Activated CD4-positive, alpha-beta T cell treated with anti-CD3 and anti-CD28 coated beads, Interleukin-2, amount 10 ng/mL, durations not matched to agents 7 days and 5 days (primary cell): ENCODE results near the gene TTLL10. TPM values are rescaled to one million over a fixed set of nuclear protein-coding genes. Genes with fewer than 3 reads are reported as not detected.
"Not testable (repeated sequence)": the region's sequence is repeated elsewhere in the genome, so short reads cannot be mapped to it uniquely, and the experiment has no call there.

Source experiments
- CTCF ChIA-PET: fragments of 350-600 bp; sonication (Branson Sonifier 250); formaldehyde crosslinking; loops from one replicate; lab custom pipeline; 2021; ENCODE audit warnings: antibody characterized with exemption; lab: Charles Lee
- POLR2A ChIA-PET: fragments of 350-600 bp; sonication (Branson Sonifier 250); formaldehyde crosslinking; loops from one replicate; lab custom pipeline; 2021; ENCODE audit warnings: antibody characterized with exemption; lab: Charles Lee
- DNase-seq: peaks from one replicate; pipeline ENCODE4 v3.0.0-alpha.2; 2020
- H3K27ac Mint-ChIP-seq: one replicate; pipeline ENCODE4 v1.8.0; 2021; ENCODE audit warnings: mild to moderate bottlenecking, moderate library complexity, mixed read lengths
- H3K27me3 Mint-ChIP-seq: one replicate; pipeline ENCODE4 v1.8.0; 2021; ENCODE audit warnings: mixed read lengths
- H3K36me3 Mint-ChIP-seq: one replicate; pipeline ENCODE4 v1.8.0; 2021; ENCODE audit warnings: low read depth, mixed read lengths
- H3K4me1 Mint-ChIP-seq: one replicate; pipeline ENCODE4 v1.8.0; 2021; ENCODE audit warnings: mixed read lengths
- H3K4me3 Mint-ChIP-seq: one replicate; pipeline ENCODE4 v1.8.0; 2021; ENCODE audit warnings: mild to moderate bottlenecking, moderate library complexity, mixed read lengths
- H3K9me3 Mint-ChIP-seq: one replicate; pipeline ENCODE4 v1.8.0; 2021; ENCODE audit warnings: mixed read lengths
- total RNA-seq, 2 experiments: library from RNA; stranded (reverse); gene quantifications; one replicate each; pipeline ENCODE4 v1.2.3, GENCODE V29; 2021

Gene TTLL10
- total RNA-seq, 2 experiments from 2014 or later: 0.15 to 0.27 TPM

GRCh38 chr1:1171546-1172340 lies 1.9 kb upstream of the TTLL10 start:
- H3K9me3 Mint-ChIP-seq: no peaks in the 10 kb centered on the region
- H3K36me3 Mint-ChIP-seq: no peaks in the 10 kb centered on the region
- CTCF ChIA-PET: interaction anchor here (1.1 to 2.2 kb wide), 3 partner anchors 8 to 16 kb away, joined by 3 to 7 read pairs (median 5); no protein-coding TSS in a partner anchor
- H3K4me3 Mint-ChIP-seq: no peak overlapping the region
- peak overlapping the region; percentile 62 for H3K27ac Mint-ChIP-seq
- H3K4me1 Mint-ChIP-seq: peaks cover 34% of the 10 kb centered on the region
- peaks cover 7% of the 10 kb centered on the region for H3K27me3 Mint-ChIP-seq
- DNase-seq: no peak
- POLR2A ChIA-PET: no interaction called here

- H3K4me3 Mint-ChIP-seq: no peak overlapping the region
- POLR2A ChIA-PET: no interaction called here
These were observed 453 bp upstream of the TTLL10 start for GRCh38 chr1:1173061-1173792.

GRCh38 chr1:1175221-1176062 lies 1.8 kb downstream of the TTLL10 start:
- ChIA-PET POLR2A (no interaction called here), CTCF (interaction anchor here (0.6 kb wide), 1 partner anchor 167 kb away, joined by 3 read pairs; no protein-coding TSS in a partner anchor)
- Mint-ChIP-seq H3K27ac (no peak overlapping the region), H3K4me3 (no peak overlapping the region), H3K4me1 (peaks cover 32% of the 10 kb centered on the region), H3K27me3 (peaks cover 10% of the 10 kb centered on the region), H3K9me3 (no peaks in the 10 kb centered on the region), H3K36me3 (no peaks in the 10 kb centered on the region)
- no peak for DNase-seq

More at GRCh38 chr1:1173061-1173792, 453 bp upstream of the TTLL10 start:
- DNase-seq: no peak
- Mint-ChIP-seq H3K4me1 (peaks cover 35% of the 10 kb centered on the region), H3K36me3 (no peaks in the 10 kb centered on the region), H3K27ac (no peak overlapping the region), H3K27me3 (peaks cover 10% of the 10 kb centered on the region), H3K9me3 (no peaks in the 10 kb centered on the region)
- CTCF ChIA-PET: interaction anchor here (1.0 kb wide), 1 partner anchor 18 kb away, joined by 3 read pairs; no protein-coding TSS in a partner anchor

DNA sequence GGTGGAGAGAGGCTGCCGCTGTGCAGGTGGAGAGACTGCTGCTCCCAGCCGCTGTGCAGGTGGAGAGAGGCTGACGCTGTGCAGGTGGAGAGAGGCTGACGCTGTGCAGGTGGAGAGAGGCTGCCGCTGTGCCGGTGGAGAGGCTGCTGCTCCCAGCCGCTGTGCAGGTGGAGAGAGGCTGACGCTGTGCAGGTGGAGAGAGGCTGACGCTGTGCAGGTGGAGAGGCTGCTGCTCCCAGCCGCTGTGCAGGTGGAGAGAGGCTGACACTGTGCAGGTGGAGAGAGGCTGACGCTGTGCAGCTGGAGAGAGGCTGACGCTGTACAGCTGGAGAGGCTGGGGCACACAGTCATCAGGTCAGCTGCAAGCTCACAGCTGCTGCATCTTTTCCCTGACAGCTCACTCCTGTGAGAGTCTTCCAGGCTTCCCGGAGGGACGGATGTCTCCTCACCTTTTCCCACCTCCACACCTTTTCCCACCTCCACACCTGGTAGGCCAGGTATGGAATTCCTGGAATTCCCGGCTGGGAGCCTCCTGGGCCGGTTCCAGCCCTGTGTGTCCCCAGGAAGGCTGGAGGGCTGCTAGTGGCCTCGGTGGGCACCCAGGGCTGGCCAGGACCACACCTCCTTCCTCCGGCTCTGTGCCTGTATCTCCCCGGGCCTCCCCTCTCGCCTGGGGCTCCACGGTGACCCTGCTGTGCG lies 2.5 kb downstream of the TTLL10 start:
- H3K27ac Mint-ChIP-seq, POLR2A ChIA-PET, H3K36me3 Mint-ChIP-seq, DNase-seq, CTCF ChIA-PET, H3K4me3 Mint-ChIP-seq, H3K9me3 Mint-ChIP-seq: not testable (repeated sequence)
- peaks cover 13% of the 10 kb centered on the region for H3K27me3 Mint-ChIP-seq
- peaks cover 32% of the 10 kb centered on the region for H3K4me1 Mint-ChIP-seq

DNA sequence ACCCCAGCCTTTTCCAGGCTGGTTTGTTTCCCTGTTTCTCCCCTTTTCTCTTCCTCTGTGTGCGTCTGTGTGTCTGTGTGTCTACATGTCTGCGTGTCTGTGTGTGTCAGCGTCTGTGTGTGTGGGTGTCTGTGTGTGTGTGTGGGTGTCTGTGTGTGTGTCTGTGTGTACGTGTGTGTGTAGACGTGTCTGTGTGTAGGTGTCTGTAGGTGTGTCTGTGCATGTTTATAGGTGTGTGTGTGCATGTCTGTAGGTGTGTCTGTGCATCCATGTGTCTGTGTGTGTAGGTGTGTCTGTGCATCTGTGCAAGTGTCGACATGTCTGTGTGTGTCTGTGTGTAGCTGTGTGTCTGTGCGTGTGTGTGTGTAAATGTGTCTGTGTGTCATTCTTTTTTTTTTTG lies 3.3 kb downstream of the TTLL10 start:
- no peak for DNase-seq
- CTCF ChIA-PET: interaction anchor here (0.6 to 0.8 kb wide), 2 partner anchors 47 to 454 kb away, joined by 3 read pairs; no protein-coding TSS in a partner anchor
- Mint-ChIP-seq H3K4me3 (no peak overlapping the region), H3K27me3 (peaks cover 15% of the 10 kb centered on the region), H3K9me3 (no peaks in the 10 kb centered on the region), H3K4me1 (peaks cover 31% of the 10 kb centered on the region), H3K36me3 (no peaks in the 10 kb centered on the region), H3K27ac (no peak overlapping the region)
- POLR2A ChIA-PET: no interaction called here

DNA sequence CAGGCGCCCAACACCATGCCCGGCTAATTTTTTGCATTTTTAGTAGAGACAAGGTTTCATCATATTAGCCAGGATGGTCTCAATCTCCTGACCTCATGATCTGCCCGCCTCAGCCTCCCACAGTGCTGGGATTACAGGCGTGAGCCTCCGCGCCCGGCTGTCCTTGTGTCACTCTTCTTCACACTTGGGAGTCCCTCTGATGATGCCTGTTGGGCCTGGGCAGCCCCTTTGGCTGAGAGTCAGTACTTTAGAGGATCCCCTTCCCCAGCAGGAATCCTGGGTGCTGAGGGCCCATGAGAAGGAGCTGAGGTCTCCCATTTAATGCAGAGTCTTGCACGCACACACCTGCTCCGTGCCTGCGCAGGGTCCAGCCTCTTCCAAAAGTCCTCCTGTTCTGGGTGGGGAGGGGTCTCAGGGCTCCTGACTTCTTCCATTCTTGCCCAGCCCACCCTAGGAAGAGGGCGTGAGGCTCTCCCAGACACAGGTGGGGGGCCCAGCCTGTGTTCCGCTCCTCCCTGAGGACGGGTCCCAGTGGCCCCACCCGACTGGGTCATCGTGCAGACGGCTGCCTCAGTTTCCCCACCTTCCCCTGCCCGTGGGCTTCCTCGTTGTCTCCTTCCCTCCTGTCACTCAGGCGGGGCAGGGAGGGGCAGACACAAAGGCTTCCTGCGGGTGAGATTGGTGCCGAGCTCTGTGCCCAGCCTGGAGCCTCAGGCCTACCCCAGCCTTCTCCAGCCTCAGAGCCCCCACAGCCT lies 3.9 kb downstream of the TTLL10 start:
- ChIA-PET POLR2A (no interaction called here), CTCF (interaction anchor here (0.8 kb wide), 1 partner anchor 47 kb away, joined by 3 read pairs; no protein-coding TSS in a partner anchor)
- no peak overlapping the region for H3K4me3 Mint-ChIP-seq
- DNase-seq: no peak
- H3K27me3 Mint-ChIP-seq: peaks cover 10% of the 10 kb centered on the region
- H3K36me3 Mint-ChIP-seq: no peaks in the 10 kb centered on the region
- no peaks in the 10 kb centered on the region for H3K9me3 Mint-ChIP-seq
- no peak overlapping the region for H3K27ac Mint-ChIP-seq
- peaks cover 28% of the 10 kb centered on the region for H3K4me1 Mint-ChIP-seq

- peaks cover 23% of the 10 kb centered on the region for H3K4me1 Mint-ChIP-seq
- no peaks in the 10 kb centered on the region for H3K36me3 Mint-ChIP-seq
- H3K27ac Mint-ChIP-seq: no peak overlapping the region
- H3K27me3 Mint-ChIP-seq: peaks cover 10% of the 10 kb centered on the region
- H3K4me3 Mint-ChIP-seq: no peak overlapping the region
- ChIA-PET POLR2A (no interaction called here), CTCF (no interaction called here)
- no peak for DNase-seq
- no peaks in the 10 kb centered on the region for H3K9me3 Mint-ChIP-seq
These were observed 5.2 kb downstream of the TTLL10 start for GRCh38 chr1:1178794-1179331.

GRCh38 chr1:1179346-1179982 lies 5.8 kb downstream of the TTLL10 start:
- H3K4me3 Mint-ChIP-seq: no peak overlapping the region
- no peaks in the 10 kb centered on the region for H3K9me3 Mint-ChIP-seq
- peaks cover 10% of the 10 kb centered on the region for H3K27me3 Mint-ChIP-seq
- POLR2A ChIA-PET: no interaction called here
- no peak overlapping the region for H3K27ac Mint-ChIP-seq
- no peaks in the 10 kb centered on the region for H3K36me3 Mint-ChIP-seq
- DNase-seq: no peak
- H3K4me1 Mint-ChIP-seq: peaks cover 19% of the 10 kb centered on the region
- CTCF ChIA-PET: interaction anchor here (1.1 kb wide), 1 partner anchor 8 kb away, joined by 3 read pairs; no protein-coding TSS in a partner anchor

DNA sequence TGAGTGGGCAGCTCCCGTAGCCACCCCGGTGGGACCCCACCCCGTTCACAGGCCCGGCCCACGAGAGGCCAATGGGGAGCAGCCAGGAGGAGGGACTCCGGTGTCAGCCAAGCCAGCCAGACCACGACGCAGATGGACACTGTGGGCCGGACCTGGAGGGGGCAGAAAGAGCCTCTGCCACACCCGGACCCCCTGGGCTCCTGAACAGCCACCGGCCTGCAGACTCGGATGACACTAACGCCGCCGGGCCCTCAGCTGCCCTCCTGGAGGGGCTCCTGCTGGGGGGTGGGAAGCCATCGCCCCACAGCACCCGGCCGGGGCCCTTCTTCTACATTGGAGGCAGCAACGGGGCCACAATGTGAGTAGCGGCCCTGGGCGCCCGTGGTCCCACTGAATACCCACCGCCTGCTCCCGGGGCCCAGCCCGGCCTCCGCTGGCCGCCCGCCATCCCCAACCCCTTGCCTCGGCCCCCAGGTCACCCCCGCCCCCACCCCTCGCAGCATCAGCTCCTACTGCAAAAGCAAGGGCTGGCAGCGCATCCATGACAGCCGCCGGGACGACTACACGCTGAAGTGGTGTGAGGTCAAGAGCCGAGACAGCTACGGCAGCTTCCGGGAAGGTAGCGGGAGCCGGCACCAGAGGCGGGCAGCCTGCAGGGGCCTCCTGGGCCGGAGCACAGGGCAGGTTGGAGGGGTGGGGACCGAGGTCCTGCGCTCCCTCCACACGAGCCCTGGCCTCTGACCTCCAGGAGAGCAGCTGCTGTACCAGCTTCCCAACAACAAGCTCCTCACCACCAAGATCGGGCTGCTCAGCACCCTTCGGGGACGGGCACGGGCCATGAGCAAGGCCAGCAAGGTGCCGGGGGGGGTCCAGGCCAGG lies 6.5 kb downstream of the TTLL10 start:
- Mint-ChIP-seq H3K27ac (no peak overlapping the region), H3K4me1 (peaks cover 15% of the 10 kb centered on the region), H3K27me3 (peaks cover 10% of the 10 kb centered on the region), H3K36me3 (no peaks in the 10 kb centered on the region), H3K4me3 (no peak overlapping the region), H3K9me3 (no peaks in the 10 kb centered on the region)
- DNase-seq: no peak
- CTCF ChIA-PET: interaction anchor here (1.1 kb wide), 1 partner anchor 9 kb away, joined by 3 read pairs; no protein-coding TSS in a partner anchor
- POLR2A ChIA-PET: no interaction called here
